HK-2 (cell line): ENCODE data around the gene C1orf226.
"Not testable (repeated sequence)": the region's sequence is repeated elsewhere in the genome, so short reads cannot be mapped to it uniquely, and the experiment has no call there.

Experiments used
- DNase-seq: peaks from one replicate; pipeline ENCODE4 v3.0.0-alpha.2; 2018; ENCODE audit not compliant: unreplicated experiment

Gene C1orf226, protein sequence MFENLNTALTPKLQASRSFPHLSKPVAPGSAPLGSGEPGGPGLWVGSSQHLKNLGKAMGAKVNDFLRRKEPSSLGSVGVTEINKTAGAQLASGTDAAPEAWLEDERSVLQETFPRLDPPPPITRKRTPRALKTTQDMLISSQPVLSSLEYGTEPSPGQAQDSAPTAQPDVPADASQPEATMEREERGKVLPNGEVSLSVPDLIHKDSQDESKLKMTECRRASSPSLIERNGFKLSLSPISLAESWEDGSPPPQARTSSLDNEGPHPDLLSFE

DNA sequence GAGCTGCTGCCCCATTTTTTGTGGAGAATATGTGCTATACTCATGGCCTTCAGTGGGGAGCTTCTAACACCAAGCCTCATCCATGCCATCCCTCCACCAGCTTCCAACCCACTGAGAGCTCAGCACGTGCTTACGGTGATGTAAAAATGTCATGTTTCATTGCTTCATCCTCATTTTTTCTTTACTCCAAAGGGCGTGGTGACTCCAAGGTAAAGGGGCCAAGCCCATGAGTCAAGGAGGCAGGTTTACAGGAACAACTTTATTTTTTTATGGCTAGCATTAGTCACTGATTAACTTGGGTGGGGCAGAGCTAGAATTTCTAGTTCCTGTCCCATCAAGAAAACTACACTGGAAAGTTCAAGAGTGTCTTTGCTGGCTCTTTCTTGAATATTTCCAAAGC is at the start of gene C1orf226:
TSS of gene C1orf226 (plus strand) at position 346 of the 400 bp plus-strand sequence. CDS start 174 bp downstream, outside the sequence.
- no peak for DNase-seq

DNA sequence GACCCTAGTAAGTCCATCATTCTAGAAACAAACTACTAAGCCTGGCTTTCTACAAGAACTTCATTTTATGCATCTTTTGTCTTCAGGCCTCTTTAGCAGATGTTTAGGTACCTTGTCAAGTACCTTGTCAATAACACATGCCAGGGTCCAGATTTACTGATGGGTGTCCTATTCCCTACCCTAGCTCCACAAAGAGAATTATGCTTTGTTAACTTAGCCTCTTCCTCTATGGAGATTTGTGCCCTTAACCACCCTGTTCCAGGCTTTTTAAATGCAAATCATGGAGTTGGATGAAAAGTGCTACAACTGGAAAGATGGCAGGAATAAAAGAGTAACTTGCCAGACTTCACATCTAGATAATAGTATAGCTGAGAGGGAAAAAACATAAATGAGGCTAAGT is 47.5 kb upstream of the C1orf226 start:
- no peak for DNase-seq

DNA sequence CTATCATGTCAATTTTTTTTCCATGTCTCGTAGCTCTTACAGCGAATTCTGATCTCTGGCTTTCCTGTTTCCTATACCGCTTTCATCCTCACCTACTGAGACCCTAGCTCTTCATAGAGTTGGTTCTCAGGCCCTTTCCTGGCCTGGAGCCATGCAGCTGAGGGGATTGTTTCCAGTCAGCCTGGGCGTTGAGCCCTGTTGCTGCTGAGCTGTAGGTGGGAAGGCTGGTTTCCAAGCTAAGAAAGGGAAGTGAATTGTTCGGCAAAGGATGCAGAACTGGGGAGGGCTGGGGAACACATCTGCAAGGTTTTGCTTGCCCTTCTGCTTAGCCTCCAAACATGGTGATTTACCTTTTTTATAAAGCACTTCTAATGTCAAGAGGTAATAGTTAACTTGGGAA is 46.4 kb upstream of the C1orf226 start:
- no peak for DNase-seq

DNA sequence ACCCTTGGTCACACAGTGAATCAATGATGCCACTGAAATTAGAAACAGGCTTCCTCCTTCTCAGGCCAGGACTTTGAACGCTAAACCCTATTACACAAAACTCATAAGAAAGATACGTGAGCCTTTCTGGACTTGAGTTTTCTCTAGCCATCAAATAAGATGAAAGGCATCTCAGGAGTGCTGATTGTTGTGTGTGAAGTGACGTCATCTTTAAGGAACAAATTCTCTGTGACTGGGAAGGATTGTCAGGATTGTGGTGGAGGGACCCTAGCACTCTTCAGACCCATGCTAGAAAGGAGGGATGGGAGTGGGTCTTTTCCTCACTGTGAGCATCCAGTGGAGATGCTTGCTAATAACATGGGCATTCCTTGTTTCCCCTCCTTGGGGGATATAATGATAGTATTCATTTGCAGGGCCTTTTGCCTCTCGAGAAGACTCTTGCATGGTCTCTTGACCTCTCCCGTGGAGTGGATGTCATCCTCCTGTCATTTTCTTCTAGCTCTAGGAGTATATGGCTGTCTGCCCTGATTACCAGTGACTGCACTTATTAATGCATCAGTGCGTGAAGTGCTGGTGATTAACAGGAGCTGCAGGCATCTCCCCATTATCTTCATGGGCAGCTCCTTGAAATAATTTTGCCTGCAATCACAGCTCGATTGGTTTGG is 44.8 kb upstream of the C1orf226 start:
- DNase-seq: no peak

DNA sequence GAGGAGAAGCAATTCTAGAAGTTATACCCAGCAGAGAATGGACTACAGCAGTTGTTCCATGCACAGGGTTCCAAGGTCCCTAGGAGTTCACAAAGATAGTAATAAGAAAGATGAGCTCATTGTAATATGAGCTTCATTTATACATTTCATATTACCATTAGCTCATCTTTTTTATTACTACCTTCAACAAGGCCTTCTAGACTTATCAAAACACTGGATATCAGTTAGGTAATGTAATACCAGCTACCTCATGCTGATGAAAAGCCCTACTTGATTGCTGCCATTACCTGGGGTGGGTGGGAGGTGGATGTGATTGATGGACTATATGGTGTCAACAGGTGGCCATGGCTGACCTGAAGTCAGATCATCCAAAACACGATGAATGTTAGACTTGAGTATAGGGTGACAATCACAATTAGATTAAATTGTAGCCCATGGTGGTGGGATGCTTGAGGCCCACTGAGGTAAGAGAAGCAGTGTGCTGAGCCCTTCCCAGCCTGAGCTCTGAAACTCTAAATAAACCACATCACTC is 39.0 kb upstream of the C1orf226 start:
- no peak for DNase-seq

DNA sequence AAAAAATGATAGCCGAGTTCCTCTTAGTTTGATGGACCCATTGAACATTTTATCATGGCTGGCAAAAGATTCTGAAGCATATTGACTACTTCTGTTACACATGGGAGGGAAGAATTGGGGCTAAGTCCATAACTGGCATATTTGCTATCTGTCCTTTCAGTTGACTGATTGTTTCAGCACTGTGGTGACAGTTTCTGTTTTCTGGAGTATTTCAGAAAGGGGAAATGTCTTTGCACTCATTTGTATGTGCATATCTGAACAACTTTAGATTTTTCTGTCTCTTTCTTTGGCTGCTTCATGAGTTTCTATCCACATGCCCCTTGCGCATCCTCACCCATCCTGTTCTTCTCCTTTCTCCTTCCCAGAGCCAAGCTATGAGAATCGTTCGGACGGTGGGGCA is 38.1 kb upstream of the C1orf226 start:
- DNase-seq: no peak

DNA sequence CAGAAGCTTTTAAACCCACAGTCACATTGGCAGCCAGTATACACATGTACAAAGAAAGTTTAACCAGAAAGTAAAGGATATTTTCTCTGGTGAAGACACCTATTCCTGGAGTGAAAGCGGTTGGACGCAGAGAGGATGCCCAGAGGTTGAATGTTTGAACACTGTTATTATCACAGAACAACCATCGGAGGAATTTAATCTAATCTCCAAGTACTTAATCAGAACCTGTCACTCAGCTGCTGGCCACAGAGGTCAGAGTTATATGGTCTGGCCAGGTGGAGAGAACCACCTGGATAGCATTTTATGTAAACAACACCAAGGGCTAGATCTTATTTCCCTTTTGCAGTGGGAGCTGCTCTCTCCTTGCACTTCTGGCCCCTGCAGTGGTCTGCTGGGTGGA is 34.2 kb upstream of the C1orf226 start:
- DNase-seq: no peak

DNA sequence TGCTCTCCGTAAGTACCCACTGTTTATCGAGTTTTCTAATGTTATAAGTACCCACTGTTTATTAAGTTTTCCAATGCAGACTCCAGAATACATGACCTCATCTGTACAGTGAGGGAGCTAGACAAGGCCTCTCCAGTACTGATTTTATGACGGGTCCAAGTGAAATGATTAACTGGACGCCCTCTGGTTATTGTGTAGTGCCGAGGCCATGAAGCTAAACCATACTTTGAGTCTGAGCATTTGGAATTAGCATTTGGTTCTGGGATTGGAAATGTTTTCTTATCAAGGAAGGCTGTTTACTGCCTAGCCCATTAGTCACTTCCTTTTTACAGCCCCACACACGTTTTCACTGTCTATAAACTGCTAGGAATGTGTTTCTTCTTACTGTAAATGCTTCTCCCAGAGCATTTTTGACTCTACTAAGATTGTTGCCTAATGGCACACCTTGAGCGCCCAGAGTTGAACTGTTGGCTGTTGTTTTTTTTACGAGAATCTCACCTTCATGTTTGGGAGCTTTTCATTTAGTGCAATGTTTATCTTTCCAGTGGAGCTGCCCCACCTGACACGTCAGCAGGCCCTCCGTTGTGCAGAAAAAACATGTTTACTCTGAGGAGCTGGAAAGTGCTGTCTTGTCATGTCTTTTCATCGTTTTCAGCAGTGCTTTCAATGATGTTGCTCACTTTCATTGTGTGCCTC is 31.7 kb upstream of the C1orf226 start:
- DNase-seq: no peak

DNA sequence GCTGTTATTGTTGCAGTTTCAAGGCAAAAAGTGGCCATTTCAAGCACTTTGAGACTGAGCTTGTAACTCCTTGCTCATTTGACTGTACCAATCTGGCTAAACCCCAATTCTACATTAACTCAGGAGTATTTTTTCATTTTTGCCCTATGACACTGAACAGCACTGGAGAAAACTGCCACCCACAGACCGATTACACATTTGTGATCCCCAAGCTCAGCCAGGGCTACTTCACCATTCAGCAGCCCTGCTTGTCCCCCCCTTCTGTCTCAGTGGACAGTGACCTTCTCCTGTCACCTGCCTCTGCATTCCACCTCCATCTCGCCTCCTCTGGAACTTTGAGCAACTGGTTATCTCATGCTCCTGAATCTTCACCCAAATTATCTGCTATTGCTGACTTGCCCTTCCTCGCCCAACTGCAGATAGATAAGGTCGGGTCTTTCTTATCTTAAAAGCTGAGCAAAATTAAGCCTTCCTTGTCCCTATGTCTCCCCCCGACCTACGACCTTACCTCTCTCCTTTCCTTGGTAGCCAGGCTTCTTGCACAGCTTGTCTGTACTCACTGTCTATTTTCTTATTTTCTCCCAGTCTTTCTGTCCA is 30.2 kb upstream of the C1orf226 start:
- no peak for DNase-seq

DNA sequence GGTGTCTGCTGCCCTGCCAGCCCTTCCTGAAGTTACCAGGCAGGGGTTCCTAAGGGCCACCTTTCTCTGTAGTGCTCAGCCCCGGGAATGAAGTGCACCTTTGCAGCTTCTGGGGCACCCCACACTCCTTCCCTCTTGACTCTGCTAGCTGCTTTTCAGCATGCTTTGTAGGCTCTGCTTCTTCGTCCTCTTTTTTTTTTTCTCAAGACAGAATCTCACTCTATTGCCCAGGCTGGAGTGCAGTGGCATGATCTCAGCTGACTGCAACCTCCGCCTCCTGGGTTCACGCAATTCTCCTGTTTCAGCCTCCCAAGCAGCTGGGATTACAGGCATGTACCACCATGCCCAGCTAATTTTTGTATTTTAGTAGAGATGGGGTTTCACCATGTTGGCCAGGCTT is 29.7 kb upstream of the C1orf226 start:
- not testable (repeated sequence) for DNase-seq

DNA sequence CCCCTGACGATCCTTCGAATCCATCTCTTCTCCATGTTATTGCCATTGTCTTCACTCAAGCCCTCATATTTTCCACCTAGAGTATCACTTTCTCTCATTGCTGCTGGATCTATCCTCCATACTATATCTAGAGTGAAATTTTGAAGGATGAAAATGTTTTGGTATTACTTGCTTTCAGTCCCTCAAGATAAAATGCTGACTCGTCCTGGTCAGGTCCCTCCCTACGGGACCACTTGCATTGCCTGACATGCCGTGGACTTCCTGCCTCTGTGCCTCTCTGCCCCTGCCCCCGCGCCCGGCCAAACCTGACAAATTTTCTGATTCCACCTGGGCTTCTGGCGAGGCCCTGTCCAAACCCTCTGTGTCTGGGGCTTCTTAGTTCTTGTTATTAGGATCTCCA is 28.4 kb upstream of the C1orf226 start:
- DNase-seq: no peak

DNA sequence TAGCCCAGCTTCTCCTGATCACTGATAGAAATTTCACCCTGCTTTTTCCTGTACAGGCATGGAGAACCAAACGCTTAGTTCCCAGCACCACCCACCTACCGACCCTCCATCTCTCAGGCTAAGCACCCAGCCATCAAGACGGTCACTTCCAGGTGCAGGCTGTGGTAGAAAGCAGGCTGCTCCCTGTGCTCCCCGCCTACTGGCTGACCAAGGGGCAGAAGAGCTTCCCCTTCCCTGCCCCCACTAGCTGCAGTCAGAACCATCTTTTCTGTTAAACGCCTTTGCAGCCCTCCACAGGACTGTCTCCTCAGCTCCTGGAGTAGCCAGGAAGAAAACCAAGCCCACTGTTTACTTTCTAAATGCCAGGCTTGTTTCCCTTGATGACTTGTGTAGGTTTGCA is 27.8 kb upstream of the C1orf226 start:
- no peak for DNase-seq

DNA sequence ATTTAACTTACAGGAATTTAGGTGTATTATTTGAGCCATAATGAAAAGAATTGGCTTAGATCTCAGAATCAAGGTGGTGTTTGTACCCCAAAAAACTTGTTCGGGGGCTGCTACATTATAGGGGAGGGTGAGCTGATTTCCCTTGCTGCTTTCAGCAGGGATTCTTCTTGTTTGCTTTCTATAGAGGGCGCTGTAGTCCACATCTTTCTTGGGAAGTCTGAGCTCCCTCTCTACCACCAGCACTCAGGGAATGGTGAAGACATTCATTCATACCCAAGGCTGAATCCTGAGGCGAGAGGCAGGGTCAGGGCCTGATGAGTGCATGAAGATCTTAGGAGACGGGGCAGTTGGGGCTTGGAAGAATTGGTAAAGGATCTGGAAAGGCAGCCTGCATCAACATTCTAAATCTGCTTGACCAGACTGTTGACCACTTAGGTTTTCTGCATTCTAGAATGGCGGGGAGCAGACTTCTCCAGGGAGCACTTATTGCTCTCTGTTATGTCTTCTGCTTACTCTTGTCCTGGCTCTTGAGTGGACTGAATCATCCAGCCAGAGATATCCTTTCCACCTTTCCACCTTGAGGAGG is 23.8 kb upstream of the C1orf226 start:
- DNase-seq: no peak

DNA sequence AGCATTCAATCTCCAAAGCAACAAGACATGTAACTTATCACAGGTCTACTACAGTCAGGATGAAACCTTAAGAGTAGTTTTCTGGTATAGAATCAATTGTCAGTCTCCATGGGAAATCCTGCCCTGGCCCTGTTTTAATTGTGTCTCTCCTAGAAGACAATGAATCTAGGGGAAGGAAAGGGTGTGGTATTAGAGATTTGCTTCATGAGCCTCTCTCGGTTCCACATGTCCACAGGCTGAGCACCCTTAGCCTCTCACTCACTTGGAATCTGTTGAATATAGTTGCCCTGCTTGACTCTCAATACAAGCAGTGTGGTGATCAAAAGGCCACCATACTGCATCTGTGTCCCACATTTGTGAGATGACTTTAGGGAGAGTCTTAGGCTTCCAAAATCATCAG is 22.6 kb upstream of the C1orf226 start:
- DNase-seq: no peak

DNA sequence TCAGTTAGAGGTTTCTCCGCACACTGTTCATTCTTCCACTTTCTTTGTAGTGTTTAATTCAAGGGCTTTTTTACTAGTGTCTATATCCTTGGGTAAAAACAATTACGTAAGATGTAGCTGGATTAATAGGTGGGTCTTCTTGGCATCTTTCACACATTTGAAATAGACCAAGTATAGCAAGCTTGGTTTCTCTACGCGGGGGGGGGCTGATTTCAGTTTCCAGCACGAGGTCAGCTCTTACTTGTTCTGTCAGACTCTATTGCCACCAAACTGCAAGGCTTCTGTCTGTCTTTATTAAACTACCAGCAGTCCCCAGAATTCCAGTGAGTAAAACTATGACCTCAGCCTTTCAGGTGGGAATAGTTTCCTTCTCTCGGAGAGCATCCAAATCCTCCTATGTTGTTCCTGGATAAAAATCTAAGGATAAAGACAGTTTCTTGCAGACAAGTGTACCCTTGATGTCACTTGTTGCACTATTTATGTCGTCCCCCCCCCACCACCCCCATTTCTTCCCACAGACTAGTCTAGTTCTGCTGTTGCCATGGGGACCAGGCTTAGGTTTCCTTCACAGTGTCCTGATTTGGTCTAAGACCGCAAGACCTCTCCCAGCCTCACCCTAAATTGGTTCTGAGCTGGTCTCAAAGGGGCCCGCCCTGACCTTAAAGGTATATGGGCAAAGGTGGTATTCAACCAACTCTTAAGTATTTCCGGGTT is 21.8 kb upstream of the C1orf226 start:
- no peak for DNase-seq

DNA sequence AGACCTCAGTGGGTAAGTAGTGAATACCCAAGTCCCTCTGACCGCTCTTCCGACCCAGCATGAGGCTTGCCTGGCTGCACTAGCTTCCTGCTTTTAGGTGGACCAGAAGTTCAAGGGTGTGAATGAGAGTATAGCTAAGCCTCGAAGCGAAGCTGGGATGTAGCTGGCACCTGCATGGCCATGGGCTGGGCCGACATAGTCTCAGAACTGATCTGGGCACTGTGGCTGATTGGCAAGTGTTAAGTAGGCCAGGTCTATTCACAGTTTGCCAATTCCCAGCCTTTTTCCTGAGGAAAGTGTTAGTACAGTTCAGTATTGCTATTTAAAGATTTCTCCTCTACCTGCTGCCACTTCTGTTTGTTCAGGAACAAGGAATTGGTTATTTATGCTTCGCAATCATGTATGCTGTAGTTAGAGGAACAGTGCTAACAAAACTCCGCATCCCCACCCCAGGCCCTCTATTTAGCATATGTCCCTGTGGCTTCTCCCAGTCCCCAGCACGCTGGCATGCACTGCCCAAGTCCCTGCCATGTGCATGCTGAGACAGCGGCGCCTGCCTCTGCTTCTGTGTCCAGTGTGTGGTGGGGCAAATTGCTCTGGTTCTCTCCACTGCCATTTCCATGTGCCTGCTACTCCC is 21.2 kb upstream of the C1orf226 start:
- DNase-seq: no peak

DNA sequence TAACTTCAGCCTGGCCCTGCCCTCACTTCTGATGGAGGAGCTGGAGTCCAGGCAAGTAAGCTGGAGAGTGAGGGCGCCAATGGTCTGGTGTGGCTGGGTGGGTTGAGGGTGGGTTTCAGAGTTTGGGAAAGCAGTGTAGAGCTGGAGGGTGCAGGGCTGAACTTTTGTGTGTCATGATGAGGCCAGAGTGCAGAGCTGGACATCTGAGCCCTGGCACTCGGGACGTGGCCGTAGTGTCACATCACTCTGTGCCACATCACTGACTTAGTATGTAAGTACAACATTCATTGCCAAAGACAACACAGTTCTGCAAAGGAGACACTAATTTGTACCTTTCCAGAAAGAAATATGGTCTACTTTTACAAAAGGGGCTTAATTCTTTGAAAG is 20.7 kb upstream of the C1orf226 start:
- DNase-seq: no peak

DNA sequence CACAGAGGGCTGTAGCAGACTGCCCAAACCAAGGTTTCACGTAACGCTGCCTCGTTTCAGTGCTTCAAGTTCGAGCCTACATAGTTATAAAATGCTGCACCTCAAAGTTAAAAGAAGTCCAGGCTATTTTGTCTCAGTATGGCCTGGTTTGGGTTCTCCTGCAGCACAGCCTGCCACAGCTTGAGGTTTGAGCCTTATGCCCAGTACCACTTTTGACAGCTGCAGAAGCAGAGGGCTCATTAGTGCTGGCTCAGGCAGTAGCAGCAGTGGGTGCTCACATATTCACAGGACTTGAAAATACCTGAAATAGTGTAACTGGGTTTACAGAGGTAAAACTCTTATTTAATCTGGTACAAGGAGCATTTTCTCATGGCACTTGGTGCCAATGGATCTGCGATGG is 20.2 kb upstream of the C1orf226 start:
- DNase-seq: no peak

DNA sequence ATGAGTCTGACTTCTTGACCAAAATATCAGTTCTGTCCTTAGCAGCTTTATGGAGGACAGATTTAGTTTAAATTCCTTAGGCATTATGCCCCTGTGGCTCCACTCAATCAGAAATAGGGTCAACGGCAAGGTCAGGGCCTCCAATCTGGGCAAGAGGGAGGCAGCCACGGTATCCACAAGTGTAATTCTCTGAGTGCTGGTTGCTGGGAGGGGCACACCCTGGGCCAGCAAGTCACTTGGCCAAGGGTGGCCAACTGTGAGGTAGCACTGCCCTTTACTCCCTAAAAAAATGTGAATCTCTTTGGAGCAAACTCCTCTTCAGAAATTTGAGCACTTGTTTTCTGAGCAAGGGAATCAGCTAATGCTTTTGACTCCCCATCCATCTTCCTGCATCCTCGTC is 17.7 kb upstream of the C1orf226 start:
- DNase-seq: no peak

DNA sequence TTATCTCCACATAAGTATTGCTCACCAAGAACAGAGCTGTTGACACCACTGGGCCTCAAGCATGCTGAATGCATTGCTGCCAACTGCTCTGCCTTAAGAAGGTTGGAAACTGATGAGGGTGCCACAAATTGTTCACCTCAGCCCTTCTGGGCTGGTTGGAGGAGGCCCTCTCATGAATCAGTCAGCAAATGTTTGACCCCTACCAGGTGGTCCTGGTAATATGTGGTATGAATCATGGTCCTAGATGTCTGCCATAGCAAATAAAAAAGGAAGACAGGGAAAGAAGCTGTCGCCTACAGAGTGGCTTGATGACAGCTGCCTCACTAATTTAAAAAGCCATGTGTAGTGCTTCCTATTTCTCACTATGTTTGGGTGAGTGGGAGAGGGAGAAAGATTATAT is 17.0 kb upstream of the C1orf226 start:
- DNase-seq: no peak
